Ishikawa (cell line): Measurements from ENCODE around the gene DOCK3.

ENCODE experiments used
- EGR1 ChIP-seq: IDR thresholded peaks from 2 replicates; pipeline ENCODE4 v1.6.1; 2012
- EP300 ChIP-seq: IDR thresholded peaks from 2 replicates; pipeline ENCODE4 v1.6.1; 2012; ENCODE audit warnings: borderline replicate concordance

DNA sequence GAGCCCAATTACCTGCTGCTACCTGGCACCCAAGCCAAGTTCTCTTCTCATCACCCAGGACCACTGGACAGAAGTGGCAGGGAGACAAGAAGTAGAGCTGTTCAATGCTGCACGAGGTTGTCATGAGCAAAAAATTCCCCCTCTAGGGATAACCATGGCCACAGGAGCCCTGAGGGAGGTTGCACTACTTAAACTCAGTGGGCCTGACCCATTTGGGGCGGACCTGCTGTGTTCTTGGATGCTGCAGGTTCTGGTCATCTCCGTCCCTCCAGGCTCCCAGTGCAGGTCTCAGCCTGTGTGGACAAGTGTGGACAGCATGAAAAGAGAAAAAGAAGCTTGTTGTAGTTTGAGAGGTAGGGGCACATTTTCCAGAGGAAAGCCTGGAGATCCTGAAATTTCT lies 684.3 kb downstream of the DOCK3 start:
- TF ChIP-seq EP300, result no peak
- TF ChIP-seq EGR1, result no peak
